IPS-11a (cell line): ENCODE results near the gene HBA1.
A peak's percentile ranks its signal among the peaks of the same experiment; 100 is the strongest.
"Not testable (repeated sequence)": the region's sequence is repeated elsewhere in the genome, so short reads cannot be mapped to it uniquely, and the experiment has no call there.

Experiments
- H3K4me3 ChIP-seq: one replicate; pipeline ENCODE4 v1.5.1; 2013; ENCODE audit warnings: low read depth, low read length, control low read depth

Gene HBA1

DNA sequence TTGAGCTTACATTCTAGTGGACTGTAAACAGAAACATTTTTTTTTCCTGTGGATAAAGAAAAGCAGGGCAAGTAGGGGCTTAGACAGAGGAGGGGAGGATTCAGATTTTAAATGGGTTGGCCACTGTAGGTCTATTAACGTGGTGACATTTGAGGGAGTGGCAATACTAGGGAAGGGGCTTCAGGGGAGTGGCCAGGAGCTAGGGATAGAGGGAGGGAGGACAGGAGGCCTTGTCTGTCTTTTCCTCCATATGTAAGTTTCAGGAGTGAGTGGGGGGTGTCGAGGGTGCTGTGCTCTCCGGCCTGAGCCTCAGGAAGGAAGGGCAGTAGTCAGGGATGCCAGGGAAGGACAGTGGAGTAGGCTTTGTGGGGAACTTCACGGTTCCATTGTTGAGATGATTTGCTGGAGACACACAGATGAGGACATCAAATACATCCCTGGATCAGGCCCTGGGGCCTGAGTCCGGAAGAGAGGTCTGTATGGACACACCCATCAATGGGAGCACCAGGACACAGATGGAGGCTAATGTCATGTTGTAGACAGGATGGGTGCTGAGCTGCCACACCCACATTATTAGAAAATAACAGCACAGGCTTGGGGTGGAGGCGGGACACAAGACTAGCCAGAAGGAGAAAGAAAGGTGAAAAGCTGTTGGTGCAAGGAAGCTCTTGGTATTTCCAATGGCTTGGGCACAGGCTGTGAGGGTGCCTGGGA, 17.2 kb upstream of the HBA1 start:
- H3K4me3 ChIP-seq = no peak overlapping the region

DNA sequence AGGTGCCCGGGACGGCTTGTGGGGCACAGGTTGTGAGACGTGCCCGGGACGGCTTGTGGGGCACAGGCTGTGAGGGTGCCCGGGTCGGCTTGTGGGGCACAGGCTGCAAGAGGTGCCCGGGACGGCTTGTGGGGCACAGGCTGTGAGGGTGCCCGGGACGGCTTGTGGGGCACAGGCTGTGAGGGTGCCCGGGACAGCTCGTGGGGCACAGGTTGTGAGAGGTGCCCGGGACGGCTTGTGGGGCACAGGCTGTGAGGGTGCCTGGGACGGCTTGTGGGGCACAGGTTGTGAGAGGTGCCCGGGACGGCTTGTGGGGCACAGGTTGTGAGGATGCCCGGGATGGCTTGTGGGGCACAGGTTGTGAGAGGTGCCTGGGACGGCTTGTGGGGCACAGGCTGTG, 16.2 kb upstream of the HBA1 start:
- H3K4me3 ChIP-seq = not testable (repeated sequence)

DNA sequence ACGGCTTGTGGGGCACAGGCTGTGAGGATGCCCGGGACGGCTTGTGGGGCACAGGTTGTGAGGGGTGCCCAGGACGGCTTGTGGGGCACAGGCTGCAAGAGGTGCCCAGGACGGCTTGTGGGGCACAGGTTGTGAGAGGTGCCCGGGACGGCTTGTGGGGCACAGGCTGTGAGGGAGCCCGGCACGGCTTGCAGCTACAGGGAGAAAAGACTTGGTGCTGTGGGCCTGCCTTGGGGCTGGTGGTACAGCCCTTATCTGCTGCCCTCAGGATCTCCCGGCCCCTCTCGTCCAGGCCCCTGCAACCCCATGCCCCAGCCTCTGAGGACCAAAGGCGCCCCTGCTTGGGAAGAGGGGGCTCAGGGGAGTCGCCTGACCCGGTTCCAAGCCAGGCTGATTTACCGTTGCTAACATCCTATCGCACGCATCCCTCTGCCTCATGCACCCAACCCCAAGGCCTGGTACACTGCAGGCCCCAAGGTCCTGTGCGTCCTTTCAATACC, 15.7 kb upstream of the HBA1 start:
- no peak overlapping the region for H3K4me3 ChIP-seq

DNA sequence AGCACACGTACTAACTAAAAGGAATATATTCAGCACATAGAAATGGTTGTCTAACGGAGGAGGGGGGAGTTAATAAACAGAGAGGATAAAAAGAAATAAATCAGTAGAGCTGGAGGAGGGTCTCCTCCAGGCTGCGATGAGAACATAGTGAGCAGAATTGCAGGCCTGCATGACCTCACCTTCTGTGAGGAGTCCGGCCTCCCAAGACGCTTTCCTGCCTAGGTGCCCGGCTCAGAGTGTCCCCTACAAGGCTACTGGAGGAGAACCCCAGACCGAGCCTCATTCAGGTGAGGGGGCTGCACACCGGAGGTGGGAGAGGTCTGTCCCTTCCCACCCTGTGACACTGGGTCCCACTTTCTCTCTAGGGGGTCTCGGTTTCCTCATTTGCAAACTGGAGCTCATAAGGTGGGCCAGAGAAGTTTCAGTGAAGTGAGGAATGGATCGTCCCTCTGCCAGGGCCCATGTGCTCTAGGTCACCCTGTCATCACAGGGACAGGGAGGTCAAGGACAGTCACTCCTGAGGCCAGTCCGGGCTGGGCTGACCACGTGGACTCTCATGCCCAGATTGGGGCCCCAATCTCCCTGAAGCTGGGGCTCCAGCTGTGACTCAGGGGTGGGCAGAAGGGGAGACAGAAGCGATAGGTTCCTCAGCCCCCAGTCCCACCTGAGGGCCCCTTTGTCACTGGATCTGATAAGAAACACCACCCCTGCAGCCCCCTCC, 14.0 kb upstream of the HBA1 start:
- no peak overlapping the region for H3K4me3 ChIP-seq

- H3K4me3 ChIP-seq = not testable (repeated sequence)
Observed at GRCh38 chr16:163139-163538, 13.3 kb upstream of the HBA1 start.

GRCh38 chr16:163696-164095, 12.8 kb upstream of the HBA1 start:
- H3K4me3 ChIP-seq = not testable (repeated sequence)

GRCh38 chr16:164134-164823, 12.2 kb upstream of the HBA1 start:
- H3K4me3 ChIP-seq = not testable (repeated sequence)

DNA sequence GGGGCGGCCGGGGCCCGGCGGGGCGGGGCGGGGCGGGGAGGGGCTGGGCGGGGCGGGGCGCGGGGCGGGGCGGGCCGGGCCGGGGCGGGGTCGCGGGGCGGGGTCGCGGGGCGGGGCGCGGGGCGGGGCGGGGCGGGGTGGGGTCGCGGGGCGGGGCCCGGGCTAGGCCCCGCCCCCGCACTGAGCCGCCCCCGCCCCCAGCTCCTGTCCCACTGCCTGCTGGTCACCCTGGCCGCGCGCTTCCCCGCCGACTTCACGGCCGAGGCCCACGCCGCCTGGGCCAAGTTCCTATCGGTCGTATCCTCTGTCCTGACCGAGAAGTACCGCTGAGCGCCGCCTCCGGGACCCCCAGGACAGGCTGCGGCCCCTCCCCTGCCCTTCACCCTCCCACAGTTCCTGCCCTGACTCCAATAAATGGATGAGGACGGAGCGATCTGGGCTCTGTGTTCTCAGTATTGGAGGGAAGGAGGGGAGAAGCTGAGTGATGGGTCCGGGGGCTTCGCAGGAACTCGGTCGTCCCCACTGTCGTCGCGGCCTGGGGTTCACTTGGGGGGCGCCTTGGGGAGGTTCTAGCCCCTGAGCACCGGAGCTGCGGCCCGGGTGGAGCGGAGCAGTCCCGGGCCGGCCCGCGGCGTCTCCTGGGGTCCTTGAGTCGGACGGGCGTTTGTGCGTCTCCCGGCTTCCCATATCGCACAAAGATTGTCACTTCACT, 11.5 kb upstream of the HBA1 start:
- H3K4me3 ChIP-seq = peak overlapping the region; percentile 0

DNA sequence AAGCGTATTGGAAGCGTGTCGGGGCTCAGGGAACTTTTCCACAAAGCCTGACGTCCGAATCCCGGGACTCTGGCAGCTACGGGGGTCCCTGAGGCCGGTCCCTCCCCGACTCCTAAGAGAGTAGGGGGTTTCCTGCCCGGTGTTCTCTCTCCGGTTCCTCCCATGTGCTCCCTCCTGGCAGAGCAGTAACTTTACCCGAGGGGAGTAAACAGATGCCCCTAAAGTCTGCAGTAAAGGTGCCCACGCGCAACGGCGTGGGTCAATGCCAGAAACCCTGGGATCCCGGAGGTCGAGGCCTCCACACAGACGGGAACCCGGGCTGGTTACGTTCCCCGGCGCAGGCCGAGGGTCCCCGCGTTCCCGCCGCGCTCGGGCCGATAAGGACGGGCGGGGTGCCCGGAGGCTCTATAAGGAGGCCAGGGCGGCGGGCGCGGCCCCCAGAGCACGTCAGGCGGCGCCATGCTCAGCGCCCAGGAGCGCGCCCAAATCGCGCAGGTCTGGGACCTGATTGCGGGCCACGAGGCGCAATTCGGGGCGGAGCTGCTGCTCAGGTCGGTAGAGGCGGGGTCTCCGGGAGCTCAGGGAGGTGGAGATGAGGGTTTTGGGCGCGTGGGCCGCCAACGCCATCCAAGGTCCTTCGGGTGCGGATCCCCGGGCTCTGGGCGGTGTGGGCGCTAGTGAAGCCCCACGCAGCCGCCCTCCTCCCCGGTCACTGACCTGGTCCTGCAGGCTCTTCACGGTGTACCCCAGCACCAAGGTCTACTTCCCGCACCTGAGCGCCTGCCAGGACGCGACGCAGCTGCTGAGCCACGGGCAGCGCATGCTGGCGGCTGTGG, 10.7 kb upstream of the HBA1 start, which contains the start of gene HBM:
Gene HBM (plus strand): TSS at position 440 of the 836 bp plus-strand sequence. CDS start 20 bp downstream, at position 460.
- peak within 1 kb of the TSS; percentile 0 for H3K4me3 ChIP-seq

DNA sequence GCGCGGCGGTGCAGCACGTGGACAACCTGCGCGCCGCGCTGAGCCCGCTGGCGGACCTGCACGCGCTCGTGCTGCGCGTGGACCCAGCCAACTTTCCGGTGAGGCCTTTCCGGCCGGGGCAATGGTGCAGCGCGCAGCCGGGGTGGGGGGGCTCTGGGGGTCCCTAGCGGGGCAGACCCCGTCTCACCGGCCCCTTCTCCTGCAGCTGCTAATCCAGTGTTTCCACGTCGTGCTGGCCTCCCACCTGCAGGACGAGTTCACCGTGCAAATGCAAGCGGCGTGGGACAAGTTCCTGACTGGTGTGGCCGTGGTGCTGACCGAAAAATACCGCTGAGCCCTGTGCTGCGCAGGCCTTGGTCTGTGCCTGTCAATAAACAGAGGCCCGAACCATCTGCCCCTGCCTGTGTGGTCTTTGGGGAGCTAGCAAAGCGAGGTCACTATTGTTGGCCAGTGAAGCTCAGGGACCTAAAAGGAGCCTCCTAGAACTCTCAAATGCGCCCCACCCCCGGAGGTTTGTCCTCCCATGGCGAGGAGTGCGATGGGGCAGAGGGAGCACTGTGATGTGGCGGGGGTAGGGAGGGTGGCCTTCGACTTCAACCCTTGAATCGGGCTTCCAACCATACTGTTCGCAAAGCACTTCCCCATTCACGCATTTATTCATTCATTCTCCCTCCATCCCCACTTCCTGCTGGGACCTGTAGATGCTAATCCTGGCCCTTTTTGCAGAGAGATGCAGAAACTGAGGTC, 9.9 kb upstream of the HBA1 start:
- H3K4me3 ChIP-seq = no peak overlapping the region

DNA sequence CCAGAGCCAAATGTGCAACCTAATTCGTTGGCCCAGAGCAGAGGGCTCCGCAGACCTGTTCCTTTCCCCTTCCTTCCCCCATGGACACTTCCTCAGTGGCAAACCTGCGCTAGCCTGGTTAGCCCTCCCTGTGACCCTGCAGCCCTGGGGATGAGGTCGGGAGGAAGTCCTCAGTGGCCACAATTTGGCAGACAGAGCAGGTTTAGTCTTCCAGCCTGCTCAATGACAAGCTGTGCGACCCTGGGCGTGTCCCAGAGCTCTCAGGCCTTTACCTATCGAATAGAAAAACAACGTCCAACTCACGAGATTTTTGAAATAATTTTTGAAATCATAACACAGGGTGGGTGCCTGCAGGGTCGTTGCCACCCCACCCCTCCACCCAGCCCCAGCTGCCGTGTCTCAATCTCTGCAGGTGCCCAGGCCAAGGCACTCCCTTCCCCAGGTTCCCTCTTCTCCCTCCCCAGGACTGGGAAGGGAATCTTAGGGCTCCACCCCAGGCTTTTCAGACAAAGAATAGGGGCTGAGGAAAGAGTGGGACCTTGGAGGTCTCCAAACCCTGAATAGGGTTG, 9.3 kb upstream of the HBA1 start:
- no peak overlapping the region for H3K4me3 ChIP-seq

- H3K4me3 ChIP-seq = no peak overlapping the region
Observed at GRCh38 chr16:168424-168823, 8.1 kb upstream of the HBA1 start.

DNA sequence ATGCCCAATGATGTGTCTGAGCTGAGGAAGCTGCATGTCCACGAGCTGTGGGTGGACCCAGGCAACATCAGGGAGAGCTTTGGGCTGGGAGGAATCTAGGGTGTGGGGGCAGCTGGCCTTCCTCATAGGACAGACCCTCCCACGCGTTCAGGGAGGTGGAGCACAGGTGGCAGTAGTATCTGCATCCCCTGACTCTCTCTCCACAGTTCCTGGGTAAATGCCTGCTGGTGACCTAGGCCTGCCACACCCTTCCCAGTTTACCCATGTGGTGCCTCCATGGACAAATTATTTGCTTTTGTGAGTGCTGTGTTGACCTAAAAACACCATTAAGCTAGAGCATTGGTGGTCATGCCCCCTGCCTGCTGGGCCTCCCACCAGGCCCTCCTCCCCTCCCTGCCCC, 7.5 kb upstream of the HBA1 start:
- H3K4me3 ChIP-seq = no peak overlapping the region

GRCh38 chr16:170088-170507, 6.4 kb upstream of the HBA1 start:
- H3K4me3 ChIP-seq = not testable (repeated sequence)

DNA sequence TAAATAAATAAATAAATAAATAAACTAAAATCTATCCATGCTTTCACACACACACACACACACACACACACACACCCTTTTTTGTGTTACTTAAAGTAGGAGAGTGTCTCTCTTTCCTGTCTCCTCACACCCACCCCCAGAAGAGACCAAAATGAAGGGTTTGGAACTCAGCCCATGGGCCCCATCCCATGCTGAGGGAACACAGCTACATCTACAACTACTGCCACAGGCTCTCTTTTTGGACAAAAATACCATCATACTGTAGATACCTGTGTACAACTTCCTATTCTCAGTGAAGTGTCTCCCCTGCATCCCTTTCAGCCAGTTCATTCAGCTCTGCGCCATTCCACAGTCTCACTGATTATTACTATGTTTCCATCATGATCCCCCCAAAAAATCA, 5.7 kb upstream of the HBA1 start:
- no peak overlapping the region for H3K4me3 ChIP-seq

- H3K4me3 ChIP-seq = not testable (repeated sequence)
Observed at GRCh38 chr16:172374-172941, 4.0 kb upstream of the HBA1 start, which contains the start of gene HBA2. Gene HBA2, plus strand, starts transcription at chr16:172876. Its CDS starts 37 bp downstream, at chr16:172913.

- not testable (repeated sequence) for H3K4me3 ChIP-seq
Observed at GRCh38 chr16:173211-173854, 3.1 kb upstream of the HBA1 start.
